GM21423 (cell line): ENCODE measurements around the gene MLLT11.

Experiments used
- ATAC-seq: cut with Tn5 transposase; IDR thresholded peaks from one replicate; pipeline ENCODE4 v1.9.1; 2021; ENCODE audit warnings: mild to moderate bottlenecking, moderate library complexity; ENCODE audit not compliant: unreplicated experiment

MLLT11 gene, protein sequence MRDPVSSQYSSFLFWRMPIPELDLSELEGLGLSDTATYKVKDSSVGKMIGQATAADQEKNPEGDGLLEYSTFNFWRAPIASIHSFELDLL

DNA sequence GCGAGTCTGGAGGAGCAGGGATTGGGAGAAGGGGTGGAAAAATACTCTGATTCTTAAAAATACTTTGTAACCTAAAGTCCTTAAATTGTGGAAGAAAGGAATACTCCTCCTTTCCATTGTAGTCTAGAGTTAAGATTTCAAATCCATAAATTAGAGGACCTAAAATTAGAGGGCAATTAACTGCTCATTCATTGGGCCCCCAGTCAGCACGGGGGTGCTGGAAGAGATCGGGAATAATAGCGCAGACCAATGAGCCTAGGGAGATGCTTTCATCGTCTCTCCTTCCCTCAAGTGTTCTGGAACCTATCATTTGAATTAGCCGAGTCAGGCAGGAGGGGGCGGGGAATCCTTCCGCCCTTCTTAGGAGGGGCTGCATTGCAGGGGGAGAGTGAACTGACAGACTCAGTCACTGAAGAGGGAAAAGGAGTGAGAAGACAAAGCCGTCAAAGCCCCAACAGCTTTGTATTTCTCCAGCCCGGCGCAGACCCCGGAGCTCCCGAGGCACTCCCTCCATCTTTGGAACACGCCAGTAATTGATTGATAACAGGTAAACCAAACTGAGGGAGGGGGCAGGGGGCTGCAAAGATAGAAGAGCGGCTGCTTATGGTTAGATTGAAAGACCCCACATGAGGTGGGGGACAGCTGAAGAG is at the start of gene MLLT11:
MLLT11 (plus strand) TSS at position 391 of the 650 bp plus-strand sequence. CDS start 6,828 bp downstream, outside the sequence.
- no peak for ATAC-seq

DNA sequence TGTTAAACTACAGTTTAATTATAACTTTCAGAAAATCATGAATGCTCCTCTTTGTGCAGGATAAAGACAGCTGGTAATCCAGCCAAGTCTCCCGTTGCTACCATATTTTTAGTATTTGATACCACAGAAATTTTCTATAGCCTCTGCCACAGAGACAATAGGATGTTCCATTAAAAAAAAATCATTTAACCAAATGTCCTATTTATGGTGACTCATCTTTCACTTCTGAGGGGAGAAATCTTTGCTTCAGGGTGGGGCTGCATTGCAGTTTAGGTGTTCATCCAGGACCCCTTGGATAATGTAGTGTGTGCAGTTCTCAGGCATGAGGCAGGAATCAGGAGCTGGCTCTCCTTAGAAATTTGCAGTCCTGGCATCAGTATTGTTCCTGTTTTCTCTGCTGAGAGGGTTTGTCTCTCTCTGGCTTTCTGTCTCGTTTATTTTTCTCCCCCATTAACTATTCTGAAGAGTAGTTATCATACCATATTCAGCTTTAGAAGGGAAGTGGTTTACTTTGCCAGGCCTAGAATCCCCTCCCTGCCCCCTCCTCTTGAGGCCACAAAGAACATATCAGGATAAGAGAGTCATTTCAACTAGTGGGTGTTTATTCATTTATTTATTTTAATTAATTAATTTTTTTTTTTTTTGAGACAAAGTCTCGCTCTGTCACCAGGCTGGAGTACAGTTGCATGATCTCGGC is 48.9 kb upstream of the MLLT11 start:
- ATAC-seq, result no peak

DNA sequence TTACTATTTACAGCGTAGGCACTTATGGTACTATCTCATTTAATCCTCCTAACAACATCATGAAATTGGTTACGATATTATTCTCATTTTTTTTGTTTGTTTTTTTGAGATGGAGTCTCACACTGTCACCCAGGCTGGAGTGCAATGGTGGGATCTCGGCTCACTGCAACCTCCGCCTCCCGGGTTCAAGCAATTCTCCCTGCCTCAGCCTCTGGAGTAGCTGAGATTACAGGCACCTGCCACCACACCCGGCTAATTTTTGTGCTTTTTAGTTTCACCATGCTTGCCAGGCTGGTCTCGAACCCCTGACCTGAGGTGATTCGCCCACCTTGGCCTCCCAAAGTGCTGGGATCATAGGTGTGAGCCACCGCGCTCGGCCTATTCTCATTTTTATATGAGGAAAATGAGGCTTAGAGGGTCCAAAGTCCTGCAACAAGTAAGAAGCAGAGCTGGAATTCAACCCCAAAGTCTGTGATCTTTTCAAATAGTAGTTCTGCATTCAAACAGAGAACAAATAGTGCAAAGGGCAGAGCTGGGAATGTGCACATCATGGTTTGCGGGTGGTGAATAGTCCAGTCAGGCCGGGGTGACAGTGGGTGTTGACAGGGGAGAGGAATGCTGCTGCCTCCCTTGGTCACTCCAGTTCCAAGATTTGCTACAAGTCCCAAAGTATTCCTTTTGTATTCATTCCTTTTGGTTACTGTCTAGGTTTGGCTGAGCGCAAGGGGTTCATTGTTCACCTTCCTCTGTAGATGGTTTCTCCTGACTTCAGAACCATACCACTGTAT is 47.3 kb upstream of the MLLT11 start:
- ATAC-seq, result no peak

DNA sequence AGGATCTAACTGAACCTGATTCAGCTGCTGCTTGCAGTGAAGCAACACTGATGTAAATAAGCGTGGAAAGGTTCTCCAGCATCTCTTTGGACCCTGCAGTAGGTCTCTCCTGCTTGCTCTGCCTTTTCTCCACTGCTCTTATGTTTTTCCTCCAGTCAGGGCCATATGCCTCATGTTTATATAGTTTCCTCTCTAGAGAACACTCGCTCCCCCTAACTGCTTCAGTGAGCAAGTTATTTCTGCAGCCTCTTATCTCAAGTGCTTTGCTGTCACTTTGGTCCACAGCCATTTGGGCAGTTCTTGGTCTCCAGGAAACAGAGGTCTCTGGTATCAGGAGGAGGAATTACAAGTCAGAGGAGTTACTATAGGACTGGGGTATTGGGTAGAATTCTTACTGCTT is 46.7 kb upstream of the MLLT11 start:
- ATAC-seq, result no peak

DNA sequence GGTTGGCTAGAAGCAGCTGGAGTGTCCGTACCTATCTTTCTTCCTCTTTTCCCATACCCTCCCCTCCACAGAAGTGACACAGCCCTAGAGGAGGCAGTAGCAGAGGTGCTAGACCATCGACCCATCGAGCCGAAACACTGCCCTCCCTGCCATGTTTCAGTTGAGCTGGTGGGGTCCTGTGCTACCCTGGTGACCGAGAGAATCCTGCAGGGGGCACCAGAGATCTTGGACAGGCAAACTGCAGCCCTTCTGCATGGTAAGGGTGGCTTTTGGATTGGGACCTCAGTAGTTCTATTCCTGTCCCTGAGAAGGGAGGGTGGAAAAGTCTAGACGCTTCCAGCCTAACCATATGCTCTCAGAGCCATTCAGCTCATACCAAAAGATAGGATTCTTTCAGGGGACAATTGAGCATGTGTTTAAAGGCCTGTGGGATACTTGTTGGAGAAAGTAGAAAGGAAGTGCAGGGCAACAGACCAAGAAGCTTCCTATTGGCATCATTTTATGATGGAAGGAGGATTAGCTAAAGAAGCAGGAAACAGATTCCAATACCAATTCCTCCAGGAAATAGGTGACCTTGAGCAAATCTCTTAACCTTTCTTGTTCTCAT is 35.6 kb upstream of the MLLT11 start:
- ATAC-seq, result peak; percentile 60

DNA sequence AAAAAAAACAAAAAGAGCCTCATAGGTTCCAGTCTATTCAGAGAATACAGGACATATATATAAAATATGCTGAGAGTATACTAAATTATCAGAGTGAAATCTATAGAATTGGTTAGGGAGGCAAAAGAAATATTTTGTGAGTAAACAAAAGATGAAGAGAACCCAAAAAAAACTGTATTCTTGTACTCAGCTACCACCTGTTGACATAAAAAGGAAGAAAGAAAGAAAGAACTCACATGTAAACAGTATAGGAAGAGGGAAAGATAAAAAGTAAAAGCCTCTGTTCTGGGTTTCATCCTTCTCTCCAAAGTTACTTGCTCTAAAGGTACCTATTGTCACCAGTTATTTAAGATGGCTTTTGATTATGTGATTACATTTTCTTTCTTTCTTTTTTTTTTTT is 33.7 kb upstream of the MLLT11 start:
- no peak for ATAC-seq

DNA sequence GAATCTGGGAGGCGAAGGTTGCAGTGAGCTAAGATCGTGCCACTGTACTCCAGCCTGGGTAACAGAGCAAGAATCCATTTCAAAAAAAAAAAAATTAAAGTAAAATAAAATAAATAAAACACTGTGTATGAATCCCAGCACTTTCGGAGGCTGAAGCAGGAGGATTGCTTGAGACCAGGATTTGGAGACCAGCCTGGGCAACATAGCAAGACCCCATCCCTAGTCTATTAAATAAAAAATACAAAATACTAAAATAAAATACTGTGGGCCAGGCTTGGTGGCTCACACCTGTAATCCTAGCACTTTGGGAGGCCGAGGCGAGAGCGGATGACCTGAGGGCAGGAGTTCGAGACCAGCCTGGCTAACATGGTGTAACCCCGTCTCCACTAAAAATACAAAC is 28.0 kb upstream of the MLLT11 start:
- ATAC-seq, result no peak

DNA sequence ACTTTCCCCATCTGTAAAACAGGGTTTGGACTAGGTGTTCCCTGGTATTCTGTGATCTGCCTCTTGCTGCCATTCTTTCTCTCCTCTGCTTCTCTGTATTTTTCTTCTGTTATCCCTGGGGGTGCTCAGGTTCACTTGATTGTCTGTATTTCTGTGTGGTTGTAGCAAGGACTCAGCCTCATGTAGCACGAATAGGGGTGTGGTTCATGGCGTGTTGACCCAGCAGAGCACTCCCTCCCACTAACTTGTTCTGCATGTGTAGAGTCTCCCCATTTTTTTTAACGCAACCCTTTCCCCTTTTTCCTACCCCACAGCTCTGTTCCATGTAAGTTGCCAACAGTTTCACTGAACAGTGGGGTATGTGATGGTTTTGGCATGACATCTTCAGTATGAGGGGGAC is 25.0 kb upstream of the MLLT11 start:
- ATAC-seq, result no peak

DNA sequence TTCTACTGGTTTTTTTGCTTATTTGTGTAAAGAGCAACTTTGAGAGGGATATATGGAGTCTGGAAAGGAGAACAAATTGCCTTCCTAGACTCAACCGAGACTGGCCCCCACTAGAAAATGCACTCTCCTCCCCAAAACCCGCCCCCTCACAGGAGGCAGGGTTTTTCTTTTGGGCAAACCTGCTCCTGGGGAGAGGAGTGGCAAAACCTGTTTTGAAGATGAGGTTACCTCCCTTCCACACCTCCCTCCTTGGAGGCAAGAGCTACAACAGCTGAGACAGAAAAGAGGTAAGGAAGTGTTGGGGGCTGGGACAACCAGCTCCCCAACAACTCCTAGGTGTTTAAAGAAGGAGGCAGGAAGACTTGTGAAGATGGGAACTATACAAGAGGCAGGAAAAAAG is 23.8 kb upstream of the MLLT11 start, which contains the start of gene BNIPL:
BNIPL (plus strand) TSS at position 231 of the 400 bp plus-strand sequence; CDS start at position 371, 140 bp downstream.
- no peak for ATAC-seq

DNA sequence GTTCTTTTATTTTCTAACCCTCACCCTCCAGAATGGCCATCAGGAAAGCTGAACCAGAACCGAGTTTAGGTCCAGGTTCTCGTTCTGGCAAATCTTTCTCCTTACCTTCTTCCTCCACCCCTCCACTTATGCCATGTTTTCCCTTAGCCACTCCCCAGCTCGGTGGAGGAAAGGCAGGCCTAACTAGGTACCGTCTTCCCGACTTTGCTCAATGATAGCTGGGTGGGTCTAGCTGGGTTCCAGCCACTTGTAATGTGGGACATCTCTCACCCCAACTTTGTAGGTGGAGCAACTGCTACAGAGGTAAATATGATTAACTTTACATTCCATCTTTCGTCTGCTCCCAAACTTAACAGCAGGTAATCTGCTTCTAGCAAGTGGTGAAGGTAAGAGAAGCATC is 23.2 kb upstream of the MLLT11 start:
- no peak for ATAC-seq

DNA sequence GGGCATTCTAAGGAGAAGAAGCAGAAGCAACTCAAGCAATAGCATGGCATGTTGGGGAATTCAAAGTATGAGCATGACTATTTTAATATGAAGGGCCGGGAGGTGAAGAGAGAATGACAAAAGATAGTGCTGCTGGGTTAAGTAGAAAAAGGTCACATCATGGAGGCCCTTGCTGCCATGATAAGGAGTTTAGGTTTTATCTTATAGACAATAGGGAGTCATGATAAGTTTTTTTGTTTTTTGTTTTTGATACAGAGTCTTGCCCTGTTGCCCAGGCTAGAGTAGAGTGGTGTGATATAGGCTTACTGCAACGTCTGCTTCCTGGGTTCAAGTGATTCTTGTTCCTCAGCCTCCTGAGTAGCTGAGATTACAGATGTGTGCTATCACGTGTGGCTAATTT is 20.7 kb upstream of the MLLT11 start:
- ATAC-seq, result no peak

DNA sequence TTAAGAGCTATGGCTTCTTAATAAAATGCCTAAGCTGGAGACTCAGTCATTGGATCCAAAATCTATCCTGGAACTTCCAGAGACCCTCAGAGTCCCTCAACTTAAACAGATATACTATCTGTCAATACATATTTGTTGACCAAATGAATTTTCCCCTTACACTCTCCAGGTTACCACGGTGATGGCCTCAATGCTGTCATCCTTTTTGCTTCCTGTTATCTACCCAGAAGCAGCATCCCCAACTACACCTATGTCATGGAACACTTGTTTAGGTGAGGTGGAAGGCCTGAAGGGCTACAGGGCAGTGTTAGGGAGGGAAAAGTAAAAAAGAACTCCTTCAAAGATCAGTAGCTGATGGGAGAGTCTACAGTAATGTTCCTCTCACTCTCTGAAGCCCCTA is 17.0 kb upstream of the MLLT11 start:
- ATAC-seq, result no peak

DNA sequence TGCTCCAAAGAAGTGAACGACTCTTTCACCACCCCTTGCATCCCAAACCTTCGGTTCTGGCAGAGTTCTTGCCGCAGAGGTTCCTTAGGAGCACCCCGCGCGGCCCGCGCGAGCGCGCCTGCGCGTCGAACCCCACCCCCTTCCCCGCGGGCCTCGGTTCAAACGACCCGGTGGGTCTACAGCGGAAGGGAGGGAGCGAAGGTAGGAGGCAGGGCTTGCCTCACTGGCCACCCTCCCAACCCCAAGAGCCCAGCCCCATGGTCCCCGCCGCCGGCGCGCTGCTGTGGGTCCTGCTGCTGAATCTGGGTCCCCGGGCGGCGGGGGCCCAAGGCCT is 12.6 kb upstream of the MLLT11 start, which contains the start of gene C1orf56:
C1orf56 (plus strand) TSS at position 161 of the 334 bp plus-strand sequence; CDS start at position 258, 97 bp downstream.
- peak; percentile 48 for ATAC-seq

DNA sequence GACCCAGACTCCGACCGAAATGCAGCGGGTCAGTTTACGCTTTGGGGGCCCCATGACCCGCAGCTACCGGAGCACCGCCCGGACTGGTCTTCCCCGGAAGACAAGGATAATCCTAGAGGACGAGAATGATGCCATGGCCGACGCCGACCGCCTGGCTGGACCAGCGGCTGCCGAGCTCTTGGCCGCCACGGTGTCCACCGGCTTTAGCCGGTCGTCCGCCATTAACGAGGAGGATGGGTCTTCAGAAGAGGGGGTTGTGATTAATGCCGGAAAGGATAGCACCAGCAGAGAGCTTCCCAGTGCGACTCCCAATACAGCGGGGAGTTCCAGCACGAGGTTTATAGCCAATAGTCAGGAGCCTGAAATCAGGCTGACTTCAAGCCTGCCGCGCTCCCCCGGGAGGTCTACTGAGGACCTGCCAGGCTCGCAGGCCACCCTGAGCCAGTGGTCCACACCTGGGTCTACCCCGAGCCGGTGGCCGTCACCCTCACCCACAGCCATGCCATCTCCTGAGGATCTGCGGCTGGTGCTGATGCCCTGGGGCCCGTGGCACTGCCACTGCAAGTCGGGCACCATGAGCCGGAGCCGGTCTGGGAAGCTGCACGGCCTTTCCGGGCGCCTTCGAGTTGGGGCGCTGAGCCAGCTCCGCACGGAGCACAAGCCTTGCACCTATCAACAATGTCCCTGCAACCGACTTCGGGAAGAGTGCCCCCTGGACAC is 12.1 kb upstream of the MLLT11 start:
- peak; percentile 58 for ATAC-seq

DNA sequence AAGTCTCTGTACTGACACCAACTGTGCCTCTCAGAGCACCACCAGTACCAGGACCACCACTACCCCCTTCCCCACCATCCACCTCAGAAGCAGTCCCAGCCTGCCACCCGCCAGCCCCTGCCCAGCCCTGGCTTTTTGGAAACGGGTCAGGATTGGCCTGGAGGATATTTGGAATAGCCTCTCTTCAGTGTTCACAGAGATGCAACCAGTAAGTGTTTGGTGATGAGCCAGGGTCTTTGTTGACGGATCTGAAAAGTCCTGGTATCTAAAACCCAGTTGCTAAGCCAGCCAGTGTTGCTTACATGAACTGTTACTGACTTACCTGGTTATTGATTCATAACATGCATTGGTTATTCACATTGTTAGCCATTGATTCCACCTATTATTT is 11.6 kb upstream of the MLLT11 start:
- ATAC-seq, result no peak

DNA sequence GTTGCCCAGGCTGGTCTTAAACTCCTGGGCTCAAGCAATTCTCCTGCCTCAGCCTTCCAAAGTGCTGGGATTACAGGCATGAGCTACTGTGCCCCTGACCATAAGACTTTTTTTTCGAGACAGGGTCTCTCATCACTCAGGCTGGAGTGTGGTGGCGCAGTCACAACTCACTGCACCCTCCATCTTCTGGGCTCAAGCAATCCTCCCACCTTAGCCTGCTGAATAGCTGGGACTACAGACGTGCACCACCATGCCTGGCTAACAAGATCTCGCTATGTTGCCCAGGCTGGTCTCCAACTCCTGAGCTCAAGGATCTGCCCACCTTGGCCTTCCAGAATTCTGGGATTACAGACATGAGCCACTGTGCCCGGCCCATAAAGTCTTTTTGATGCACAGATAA is 10.7 kb upstream of the MLLT11 start:
- no peak for ATAC-seq

DNA sequence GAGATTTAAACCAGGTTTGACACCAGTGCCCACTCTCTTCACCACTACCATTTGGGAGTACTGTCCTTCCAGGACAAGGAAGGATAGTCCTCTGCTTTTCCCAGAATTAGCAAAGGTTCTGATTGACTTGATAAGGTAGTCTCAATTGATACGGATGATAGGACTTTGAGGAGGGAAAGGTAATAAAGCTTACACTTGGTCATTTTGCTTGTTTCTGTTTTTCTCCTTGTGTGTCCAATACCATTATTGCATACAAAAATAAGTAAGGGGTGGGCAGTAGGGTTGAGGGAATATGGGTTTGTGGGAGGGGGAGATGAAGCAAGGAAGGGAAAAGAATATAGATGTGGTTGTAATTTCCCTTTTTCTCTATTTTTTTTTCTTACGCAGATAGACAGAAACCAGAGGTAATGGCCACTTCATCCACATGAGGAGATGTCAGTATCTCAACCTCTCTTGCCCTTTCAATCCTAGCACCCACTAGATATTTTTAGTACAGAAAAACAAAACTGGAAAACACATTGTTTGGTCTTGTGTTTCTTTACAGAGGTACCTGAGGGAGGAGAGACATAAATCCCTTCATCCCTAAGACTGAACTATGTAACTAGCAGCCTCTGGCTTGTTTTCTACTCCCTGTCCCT is 10.0 kb upstream of the MLLT11 start:
- ATAC-seq, result no peak

DNA sequence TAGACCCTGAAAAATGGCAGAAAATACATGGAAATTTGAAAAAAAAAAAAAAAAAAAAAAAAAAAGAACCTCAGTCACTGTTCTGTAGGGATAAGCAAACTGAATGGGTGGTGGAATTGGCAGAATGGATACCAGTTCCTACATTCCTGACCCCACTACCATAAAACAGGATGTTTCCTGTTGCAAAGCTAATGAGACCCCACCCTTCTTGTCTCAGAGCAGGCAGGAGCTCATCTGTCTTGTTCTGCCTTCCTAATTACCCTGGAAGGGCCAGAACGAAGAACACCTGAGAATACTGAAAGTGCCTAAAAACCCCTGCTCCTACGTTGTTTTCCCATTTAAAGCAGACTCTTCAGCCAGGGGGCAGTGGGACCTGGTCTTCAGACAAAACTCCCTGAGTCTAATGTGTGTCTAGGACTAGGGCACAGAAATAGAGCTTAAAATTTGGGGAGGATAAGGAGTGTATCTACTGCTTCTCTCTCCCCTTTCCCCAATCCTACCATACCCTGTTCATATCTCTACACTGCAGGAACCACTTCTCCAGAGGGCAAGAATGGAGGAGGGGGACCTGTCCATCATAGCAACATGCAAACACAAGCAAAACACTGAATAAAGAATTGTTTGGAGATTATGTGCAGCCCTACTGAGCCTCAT is 8.7 kb upstream of the MLLT11 start:
- no peak for ATAC-seq

DNA sequence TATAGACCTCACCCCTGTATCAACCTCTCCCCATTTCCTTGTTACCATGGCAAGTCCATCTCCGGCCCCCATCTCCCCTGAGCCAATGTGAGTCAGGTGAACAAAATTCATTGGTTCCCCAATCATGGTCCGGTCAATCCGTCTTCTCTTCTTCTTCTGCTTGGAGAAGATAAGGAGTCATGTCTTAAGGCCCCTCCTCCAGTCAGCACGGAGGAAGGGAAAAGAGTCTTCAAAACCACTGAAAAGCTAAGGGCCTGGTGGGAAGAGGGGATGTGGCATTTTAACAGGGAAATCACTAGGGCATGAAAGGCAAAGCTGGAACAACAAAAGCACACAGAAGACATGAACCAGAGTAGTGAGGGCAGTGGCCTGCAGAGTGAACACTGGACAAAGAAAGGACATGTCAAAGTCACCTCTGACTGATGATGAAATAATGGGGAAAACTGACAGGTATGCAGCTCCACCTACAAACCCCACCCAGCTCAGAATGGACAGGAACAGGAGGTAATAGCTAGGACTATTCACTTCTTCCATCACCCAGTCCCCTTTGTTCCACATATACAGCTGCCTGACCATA is 5.1 kb upstream of the MLLT11 start:
- no peak for ATAC-seq
